HepG2 (cell line): ENCODE measurements around the gene MGAT5. TPM values are rescaled to one million over a fixed set of nuclear protein-coding genes. Genes with fewer than 3 reads are reported as not detected.

Experiments used
- ATAC-seq: fragments of 200-7000 bp; cut with Tn5 transposase; 3 replicates; pipeline ENCODE4 v1.9.1; 2020; ENCODE audit warnings: mild to moderate bottlenecking, moderate library complexity
- BruUV-seq: library from RNA; stranded (reverse); fragments of 400-500 nt; replicated peaks from 2 replicates; lab custom pipeline; 2021; lab: Mats Ljungman, UMichigan
- CTCF ChIA-PET: fragments of 300-600 bp; formaldehyde crosslinking; extraction: SDS; loops from one replicate; lab custom pipeline; 2021; ENCODE audit warnings: low total read pairs, inconsistent platforms, low intra/inter-chr PET ratio; lab: Yijun Ruan, JAX
- POLR2A ChIA-PET: fragments of 350-600 bp; sonication (Branson Sonifier 250); formaldehyde crosslinking; loops from one replicate; lab custom pipeline; 2020; ENCODE audit warnings: antibody characterized with exemption, inconsistent platforms; lab: Yijun Ruan, JAX
- DNase-seq: peaks from one replicate; pipeline ENCODE4 v3.0.0-alpha.2; 2015; ENCODE audit warnings: low spot score
- FAIRE-seq: peaks from 3 replicates; lab custom pipeline; 2011; peaks lifted over from hg19 to GRCh38; lab: Jason Lieb, UNC
- H2AFZ ChIP-seq: one replicate; pipeline ENCODE4 v1.6.1; 2011; ENCODE audit warnings: low read length, inconsistent platforms
- H3K27ac ChIP-seq: fragments of 300-600 bp; 3 replicates; pipeline ENCODE4 v1.8.0; 2011; ENCODE audit warnings: mixed run types, mild to moderate bottlenecking, mixed read lengths, low read length, inconsistent platforms; ENCODE audit not compliant: insufficient read depth; ENCODE audit errors: extremely low read length
- H3K27me3 ChIP-seq, 2 experiments: fragments of 200-600 bp in 1 of 2; 2 replicates in 1 of 2; 3 replicates in 1 of 2; pipeline versions ENCODE4 v1.6.0 to v1.8.0; 2011; ENCODE audit warnings: low read length in 2 of 2, mild to moderate bottlenecking in 2 of 2, moderate library complexity in 2 of 2, inconsistent platforms in 1 of 2; ENCODE audit not compliant: insufficient read depth in 2 of 2, control insufficient read depth in 1 of 2
- H3K36me3 ChIP-seq, 2 experiments: fragments of 200-600 bp in 1 of 2; replicated peaks in 1 of 2; 2 replicates in 1 of 2; 3 replicates in 1 of 2; pipeline versions ENCODE4 v1.5.1 to v1.8.0; 2011; ENCODE audit warnings: low read length in 2 of 2, inconsistent platforms in 1 of 2; ENCODE audit not compliant: insufficient read depth in 2 of 2, control insufficient read depth in 1 of 2
- H3K4me1 ChIP-seq: 2 replicates; pipeline ENCODE4 v1.5.1; 2012; ENCODE audit warnings: low read length, inconsistent platforms; ENCODE audit not compliant: insufficient read depth
- H3K4me2 ChIP-seq: 2 replicates; pipeline ENCODE4 v1.6.0; 2011; ENCODE audit warnings: low read depth, low read length, inconsistent platforms
- H3K4me3 ChIP-seq, 3 experiments: fragments of 200-600 bp in 1 of 3; sonication (generic), shearing (Covaris generic) in 1 of 3; replicated peaks in 1 of 3; 2 replicates each; pipeline ENCODE4 v1.5.1; 2011 to 2016; ENCODE audit warnings: low read length in 3 of 3, inconsistent platforms in 2 of 3, low read depth in 2 of 3, mild to moderate bottlenecking in 2 of 3, control low read depth in 1 of 3, mixed read lengths in 1 of 3; ENCODE audit not compliant: insufficient read depth in 1 of 3
- H3K79me2 ChIP-seq: one replicate; pipeline ENCODE4 v1.6.1; 2011; ENCODE audit warnings: low read length, inconsistent platforms; ENCODE audit not compliant: insufficient read depth
- H3K9ac ChIP-seq: 2 replicates; pipeline ENCODE4 v1.6.0; 2011; ENCODE audit warnings: mild to moderate bottlenecking, low read depth, low read length, inconsistent platforms; ENCODE audit not compliant: insufficient read depth
- H3K9me3 ChIP-seq: 2 replicates; pipeline ENCODE4 v1.5.1; 2012; ENCODE audit warnings: mild to moderate bottlenecking, low read length
- H4K20me1 ChIP-seq: 2 replicates; pipeline ENCODE4 v1.6.0; 2011; ENCODE audit warnings: inconsistent platforms, mild to moderate bottlenecking, low read length, moderate library complexity; ENCODE audit not compliant: insufficient read depth
- GATAD1 ChIP-seq: IDR thresholded peaks from 2 replicates; pipeline ENCODE4 v1.6.1; 2016; ENCODE audit warnings: missing genetic modification reagents, missing compliant biosample characterization
- HMGXB4 ChIP-seq, 2 experiments: sonication (generic) in 1 of 2; formaldehyde crosslinking in 1 of 2; IDR thresholded peaks; 2 replicates each; pipeline versions ENCODE4 v1.4.0 to v1.6.1; 2018 to 2020; ENCODE audit warnings: missing genetic modification reagents in 2 of 2, borderline replicate concordance in 1 of 2, low read depth in 1 of 2, mild to moderate bottlenecking in 1 of 2, missing biosample characterization in 1 of 2
- NCOA5 ChIP-seq: sonication (generic); formaldehyde crosslinking; IDR thresholded peaks from 2 replicates; pipeline ENCODE4 v1.4.0; 2020; ENCODE audit warnings: missing genetic modification reagents
- ZNF839 ChIP-seq: sonication (generic); formaldehyde crosslinking; IDR thresholded peaks from 2 replicates; pipeline ENCODE4 v1.4.0; 2020; ENCODE audit warnings: missing genetic modification reagents, mild to moderate bottlenecking, borderline replicate concordance
- WGBS: methylation state at CpG from one replicate; pipeline ENCODE4 v1.1.6; 2017; ENCODE audit warnings: low lambda C conversion rate; 5-methylcytosine and 5-hydroxymethylcytosine counted together
- in situ Hi-C: cut with HindIII; loops from 2 replicates; pipeline ENCODE4 v1.10.0; 2017; ENCODE audit warnings: low pct_unique_long_range_greater_than_20kb; ENCODE audit not compliant: extremely low pct_ligation_motif_present
- intact Hi-C: fragments of 100-400 bp; cut with micrococcal nuclease; formaldehyde crosslinking; loops from one replicate; pipeline ENCODE4 v1.10.0; 2022; ENCODE audit not compliant: unreplicated experiment
- polyA plus RNA-seq, 8 experiments: library from polyadenylated mRNA; depleted of rRNA in 3 of 8; stranded (reverse) in 7 of 8; unstranded in 1 of 8; fragments of >200 nt; fragmentation: Illumina TruSeq in 4 of 8; extraction: Trizol in 4 of 8; gene quantifications; 2 replicates each; pipeline versions ENCODE4 v1.2.1 to v1.2.3, GENCODE V29; 2011 to 2016; ENCODE audit warnings: low read depth in 4 of 8, missing spikeins in 1 of 8, mixed read lengths in 1 of 8; ENCODE audit not compliant: insufficient read depth in 1 of 8
- total RNA-seq, 5 experiments: library from RNA; depleted of rRNA; stranded (reverse); fragments of >200 nt; fragmentation: Illumina TruSeq; extraction: Trizol; gene quantifications; 2 replicates each; pipeline ENCODE4 v1.2.3, GENCODE V29; 2016; ENCODE audit warnings: low read depth in 1 of 5
- TF ChIP-seq, protein P1 (sequence below): sonication (generic); formaldehyde crosslinking; IDR thresholded peaks from 2 replicates; pipeline ENCODE4 v1.4.0; 2020; ENCODE audit warnings: mild to moderate bottlenecking, missing genetic modification reagents
- TF ChIP-seq, protein P2 (sequence below): sonication (generic); formaldehyde crosslinking; IDR thresholded peaks from 2 replicates; pipeline ENCODE4 v1.5.0; 2020; ENCODE audit warnings: missing genetic modification reagents

Gene MGAT5
- total and polyA plus RNA-seq, 2 of the 13 experiments (the other 11 are each of a cell fraction or from before 2014, with no cell fraction given), result 33.1 to 60.2 TPM

DNA sequence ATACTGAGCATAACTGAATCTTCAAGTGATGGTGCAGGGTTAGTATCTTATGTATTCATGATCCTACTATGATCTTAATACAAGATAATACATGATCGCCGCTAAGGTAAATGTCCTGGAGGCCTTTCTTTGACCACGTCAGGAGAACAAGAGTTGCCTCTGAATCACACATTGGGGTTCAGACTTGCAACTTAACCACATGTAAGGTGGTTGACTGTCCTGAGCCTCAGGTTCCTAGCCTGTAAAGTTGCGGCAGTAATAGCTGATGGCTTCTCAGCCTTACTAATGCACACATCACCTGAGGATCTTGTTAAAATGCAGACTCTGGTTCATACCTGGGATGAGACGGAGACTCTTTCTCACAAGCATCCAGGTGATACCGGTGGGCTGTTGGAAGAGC is 112.5 kb downstream of the MGAT5 start:
- WGBS, result 98% methylated on average over 6 of the region's 6 CpGs
- in situ Hi-C loops, result no loop called here
- H2AFZ ChIP-seq, result no peak overlapping the region
- H3K9ac ChIP-seq, result no peak overlapping the region
- no peak overlapping the region for H3K4me2 ChIP-seq
- no peak for ATAC-seq
- intact Hi-C loops, result no loop called here
- H3K27me3 ChIP-seq, result no peaks in the 10 kb centered on the region
- H3K4me1 ChIP-seq, result peaks cover 22% of the 10 kb centered on the region
- no peak overlapping the region for H3K4me3 ChIP-seq
- DNase-seq, result no peak
- no TSS peak for BruUV-seq
- CTCF ChIA-PET, result interaction anchor here (1.5 kb wide), 1 partner anchor 84 kb away, joined by 7 read pairs; no protein-coding TSS in a partner anchor
- TF ChIP-seq, protein P1, sequence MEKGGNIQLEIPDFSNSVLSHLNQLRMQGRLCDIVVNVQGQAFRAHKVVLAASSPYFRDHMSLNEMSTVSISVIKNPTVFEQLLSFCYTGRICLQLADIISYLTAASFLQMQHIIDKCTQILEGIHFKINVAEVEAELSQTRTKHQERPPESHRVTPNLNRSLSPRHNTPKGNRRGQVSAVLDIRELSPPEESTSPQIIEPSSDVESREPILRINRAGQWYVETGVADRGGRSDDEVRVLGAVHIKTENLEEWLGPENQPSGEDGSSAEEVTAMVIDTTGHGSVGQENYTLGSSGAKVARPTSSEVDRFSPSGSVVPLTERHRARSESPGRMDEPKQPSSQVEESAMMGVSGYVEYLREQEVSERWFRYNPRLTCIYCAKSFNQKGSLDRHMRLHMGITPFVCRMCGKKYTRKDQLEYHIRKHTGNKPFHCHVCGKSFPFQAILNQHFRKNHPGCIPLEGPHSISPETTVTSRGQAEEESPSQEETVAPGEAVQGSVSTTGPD, result no peak
- TF ChIP-seq, protein P2, sequence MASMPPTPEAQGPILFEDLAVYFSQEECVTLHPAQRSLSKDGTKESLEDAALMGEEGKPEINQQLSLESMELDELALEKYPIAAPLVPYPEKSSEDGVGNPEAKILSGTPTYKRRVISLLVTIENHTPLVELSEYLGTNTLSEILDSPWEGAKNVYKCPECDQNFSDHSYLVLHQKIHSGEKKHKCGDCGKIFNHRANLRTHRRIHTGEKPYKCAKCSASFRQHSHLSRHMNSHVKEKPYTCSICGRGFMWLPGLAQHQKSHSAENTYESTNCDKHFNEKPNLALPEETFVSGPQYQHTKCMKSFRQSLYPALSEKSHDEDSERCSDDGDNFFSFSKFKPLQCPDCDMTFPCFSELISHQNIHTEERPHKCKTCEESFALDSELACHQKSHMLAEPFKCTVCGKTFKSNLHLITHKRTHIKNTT (CRISPR knock-in tag), result no peak
- TF ChIP-seq ZNF839 (CRISPR knock-in tag), result no peak
- TF ChIP-seq HMGXB4 (CRISPR knock-in tag; IDR thresholded peaks at IDR 0.05; ENCODE audit: borderline replicate concordance in 1 of 2, low read depth in 1 of 2), result no peak
- TF ChIP-seq GATAD1 (CRISPR knock-in tag), result no peak
- no peak for TF ChIP-seq NCOA5 (CRISPR knock-in tag)
- FAIRE-seq, result no peak
- H3K27ac ChIP-seq, result no peak overlapping the region
- H3K9me3 ChIP-seq, result no peaks in the 10 kb centered on the region
- POLR2A ChIA-PET, result no interaction called here
- peaks cover 20 to 41% of the 10 kb centered on the region in 2 experiments for H3K36me3 ChIP-seq
- no peaks in the 10 kb centered on the region for H3K79me2 ChIP-seq
- H4K20me1 ChIP-seq, result no peaks in the 10 kb centered on the region
